Activated naive CD4-positive, alpha-beta T cell treated with anti-CD3 and anti-CD28 coated beads, Interleukin-2, amount 50 U/mL, for 16 hours (primary cell): Measurements from ENCODE around the gene AXDND1.
"Not testable (repeated sequence)": the region's sequence is repeated elsewhere in the genome, so short reads cannot be mapped to it uniquely, and the experiment has no call there.

Source experiments
- DNase-seq: peaks from one replicate; pipeline ENCODE4 v3.0.0-alpha.2; 2020

Gene AXDND1

DNA sequence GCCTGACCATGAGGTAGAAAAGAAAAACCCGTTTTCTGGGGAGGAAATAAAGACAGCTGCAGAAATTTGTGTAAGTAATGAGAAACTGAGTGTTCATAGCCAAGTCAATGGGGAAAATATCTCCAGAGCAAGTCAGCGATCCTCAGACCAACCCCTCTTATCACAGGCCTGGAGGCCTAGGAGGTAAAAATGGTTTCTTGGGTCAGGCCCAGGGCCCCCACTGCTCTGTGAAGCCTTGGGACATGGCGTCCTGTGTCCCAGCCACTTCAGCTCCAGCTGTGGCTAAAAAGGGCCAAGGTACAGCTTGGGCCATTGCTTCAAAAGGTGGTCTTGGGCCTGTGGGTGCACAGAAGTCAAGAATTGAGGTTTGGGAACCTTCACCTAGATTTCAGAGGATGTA lies 108.9 kb downstream of the AXDND1 start:
- no peak for DNase-seq

DNA sequence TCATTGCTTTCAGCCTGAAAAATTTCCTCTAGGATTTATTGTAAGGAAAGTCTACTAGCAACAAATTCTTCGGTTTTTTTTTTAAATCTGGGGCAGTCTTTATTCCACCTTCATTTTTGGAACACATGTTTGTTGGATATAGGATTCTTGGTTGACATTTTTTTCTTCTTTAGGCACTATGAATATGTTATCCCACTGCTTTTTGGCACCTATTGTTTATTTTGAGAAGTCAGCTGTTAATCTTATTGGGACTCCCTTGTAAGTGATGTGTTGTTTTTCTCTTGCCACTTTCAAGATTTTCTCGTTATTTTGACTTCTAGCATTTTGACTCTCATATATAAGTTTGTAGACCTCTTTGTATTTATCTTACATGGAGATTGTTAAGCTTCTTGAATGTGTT lies 110.7 kb downstream of the AXDND1 start:
- DNase-seq: no peak

DNA sequence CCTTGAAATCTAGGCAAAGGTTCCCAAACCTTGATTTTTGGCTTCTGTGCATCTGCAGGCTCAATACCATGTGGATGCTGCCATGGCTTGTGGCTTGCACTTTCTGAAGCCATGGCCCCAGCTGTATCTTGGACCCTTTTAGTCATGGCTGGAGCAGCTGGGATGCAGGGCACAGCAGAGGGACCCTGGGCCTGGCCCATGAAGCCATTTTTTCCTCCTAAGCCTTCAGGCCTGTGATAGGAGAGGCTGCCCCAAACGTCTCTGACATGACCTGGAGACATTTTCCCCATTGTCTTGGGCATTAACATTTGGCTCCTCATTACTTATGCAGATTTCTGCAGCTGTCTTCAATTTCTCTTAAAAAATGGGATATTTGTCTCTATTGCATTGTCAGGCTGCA lies 112.6 kb downstream of the AXDND1 start:
- DNase-seq: no peak

- no peak for DNase-seq
These were observed 124.8 kb downstream of the AXDND1 start for GRCh38 chr1:179490611-179491010.

GRCh38 chr1:179493323-179493722 lies 127.6 kb downstream of the AXDND1 start:
- no peak for DNase-seq

DNA sequence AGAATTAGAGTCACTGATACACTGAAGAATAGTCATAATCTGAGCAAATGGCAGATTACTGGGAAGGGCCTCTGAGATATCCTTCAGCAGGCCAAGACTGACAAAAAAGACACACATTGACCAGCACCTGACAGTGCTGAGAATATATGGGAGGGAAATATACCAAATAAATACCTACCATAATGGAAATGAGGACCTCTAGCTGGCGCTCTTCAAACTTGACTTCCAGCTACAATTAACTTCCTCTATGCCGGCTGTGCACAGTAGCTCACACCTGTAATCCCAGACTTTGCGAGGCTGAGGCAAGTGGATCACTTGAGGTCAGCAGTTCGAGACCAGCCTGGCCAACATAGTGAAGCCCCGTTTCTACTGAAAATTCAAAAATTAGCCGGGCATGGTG lies 140.4 kb downstream of the AXDND1 start:
- no peak for DNase-seq

- DNase-seq: no peak
These were observed 143.6 kb downstream of the AXDND1 start for GRCh38 chr1:179509384-179509783.

DNA sequence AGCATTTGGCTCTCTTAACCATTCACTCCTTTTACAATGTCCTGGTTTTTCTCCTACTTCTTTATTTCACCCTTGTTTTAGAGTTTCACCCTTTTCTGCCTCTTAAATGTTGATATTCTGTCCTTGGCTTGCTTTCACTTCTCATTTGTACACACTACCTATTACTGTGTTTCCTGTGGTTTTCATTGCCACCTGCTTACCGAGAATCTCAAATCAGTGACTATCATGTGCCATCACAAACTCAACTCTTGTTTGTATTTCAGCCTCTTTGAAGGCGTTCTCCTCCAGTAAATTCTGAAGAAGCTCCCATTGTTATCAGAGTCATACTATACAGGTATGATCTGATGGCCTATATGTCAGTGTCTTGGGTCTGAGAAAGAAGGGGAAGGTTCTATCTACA lies 144.3 kb downstream of the AXDND1 start:
- no peak for DNase-seq

DNA sequence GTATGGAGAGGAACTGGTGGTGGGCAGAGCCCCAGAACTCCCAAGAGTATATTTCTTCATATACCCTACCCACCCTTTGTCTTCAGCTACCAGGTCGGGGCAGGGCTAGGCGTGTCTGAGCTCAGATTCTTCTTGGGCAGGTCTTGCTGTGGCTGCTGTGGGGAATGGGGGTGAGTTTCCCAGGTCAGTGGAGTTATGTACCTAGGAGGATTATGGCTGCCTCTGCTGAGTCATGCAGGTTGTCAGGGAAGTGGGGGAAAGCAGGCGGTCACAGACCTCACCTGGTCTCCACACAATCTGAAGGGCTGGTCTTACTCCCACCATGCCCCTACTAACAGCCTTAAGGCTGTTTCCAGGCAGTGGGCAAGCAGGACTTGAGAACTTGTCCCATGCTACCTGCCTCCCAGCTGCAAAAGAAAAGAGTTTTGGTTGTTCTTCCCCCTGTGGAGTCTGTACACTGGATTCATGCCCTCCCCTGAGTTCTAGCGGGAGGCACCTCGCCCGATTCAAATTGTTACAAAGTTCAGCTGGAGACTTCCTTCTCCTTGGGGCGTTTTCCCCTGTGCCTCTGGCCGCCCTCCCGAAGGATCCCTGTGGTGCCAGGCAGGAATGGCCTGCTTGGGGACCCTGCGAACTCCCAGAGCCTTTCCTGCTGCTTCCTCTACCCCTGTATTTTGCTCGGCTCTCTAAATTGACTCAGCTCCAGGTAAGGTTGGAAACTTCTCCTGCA lies 151.4 kb downstream of the AXDND1 start:
- DNase-seq: no peak

DNA sequence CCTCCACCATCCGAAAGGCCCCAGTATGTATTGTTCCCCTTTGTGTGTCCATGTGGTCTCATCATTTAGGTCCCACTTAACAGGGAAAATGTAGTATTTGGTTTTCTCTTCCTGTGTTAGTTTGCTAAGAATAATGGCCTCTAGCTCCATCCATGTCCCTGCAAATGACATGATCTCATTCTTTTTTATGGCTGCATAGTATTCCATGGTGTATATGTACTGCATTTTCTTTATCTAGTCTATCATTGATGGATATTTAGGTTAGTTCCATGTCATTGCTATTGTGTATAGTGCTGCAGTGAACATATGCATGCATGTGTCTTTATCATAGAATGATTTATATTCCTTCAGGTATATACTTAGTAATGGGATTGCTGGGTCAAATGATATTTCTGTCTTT lies 152.8 kb downstream of the AXDND1 start:
- not testable (repeated sequence) for DNase-seq

- DNase-seq: no peak
These were observed 163.9 kb downstream of the AXDND1 start for GRCh38 chr1:179529482-179530195.

DNA sequence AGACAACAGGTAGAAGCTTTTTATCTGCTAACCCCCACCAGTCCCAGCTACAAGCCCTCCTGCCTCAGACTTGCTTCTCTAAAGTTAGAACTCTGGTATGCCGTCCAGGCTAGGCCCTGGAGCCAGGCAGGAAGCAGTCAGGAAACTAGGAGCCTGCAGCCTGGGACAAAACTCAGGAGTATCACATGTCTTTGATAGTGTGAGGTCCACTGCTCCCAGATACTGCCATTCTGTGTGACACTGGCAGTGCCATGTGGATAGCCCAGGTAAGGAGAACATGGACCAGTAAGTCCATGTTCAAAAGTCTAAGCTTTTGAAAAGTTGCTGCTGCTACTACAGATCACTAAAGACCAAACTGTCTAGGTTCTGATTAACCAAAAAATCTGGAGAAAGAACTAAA lies 164.6 kb downstream of the AXDND1 start:
- DNase-seq: no peak

- DNase-seq: no peak
These were observed 176.0 kb downstream of the AXDND1 start for GRCh38 chr1:179541774-179542173.

DNA sequence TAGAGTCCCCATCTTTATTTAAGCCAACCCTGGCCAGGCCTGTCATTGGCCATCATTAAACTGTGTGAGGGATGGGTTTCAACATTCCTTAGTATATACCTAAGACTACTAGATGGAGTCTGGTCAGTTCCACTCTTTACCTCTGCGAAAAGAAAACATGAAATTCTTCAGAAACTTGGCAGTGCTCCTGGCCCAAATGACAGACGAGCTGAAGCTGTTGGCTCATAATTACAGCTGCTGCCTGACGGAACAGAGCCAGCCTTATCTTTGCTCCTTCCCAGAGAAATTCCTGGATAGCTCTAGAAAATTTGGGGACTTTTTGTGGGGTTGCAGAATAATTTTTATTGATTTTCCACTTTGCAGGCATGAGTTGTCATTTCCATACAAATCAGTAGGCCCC lies 179.6 kb downstream of the AXDND1 start:
- no peak for DNase-seq

GRCh38 chr1:179547021-179547535 lies 181.3 kb downstream of the AXDND1 start:
- DNase-seq: no peak

- DNase-seq: no peak
These were observed 183.0 kb downstream of the AXDND1 start for GRCh38 chr1:179548666-179549367.

GRCh38 chr1:179549368-179549700 lies 183.6 kb downstream of the AXDND1 start:
- no peak for DNase-seq

DNA sequence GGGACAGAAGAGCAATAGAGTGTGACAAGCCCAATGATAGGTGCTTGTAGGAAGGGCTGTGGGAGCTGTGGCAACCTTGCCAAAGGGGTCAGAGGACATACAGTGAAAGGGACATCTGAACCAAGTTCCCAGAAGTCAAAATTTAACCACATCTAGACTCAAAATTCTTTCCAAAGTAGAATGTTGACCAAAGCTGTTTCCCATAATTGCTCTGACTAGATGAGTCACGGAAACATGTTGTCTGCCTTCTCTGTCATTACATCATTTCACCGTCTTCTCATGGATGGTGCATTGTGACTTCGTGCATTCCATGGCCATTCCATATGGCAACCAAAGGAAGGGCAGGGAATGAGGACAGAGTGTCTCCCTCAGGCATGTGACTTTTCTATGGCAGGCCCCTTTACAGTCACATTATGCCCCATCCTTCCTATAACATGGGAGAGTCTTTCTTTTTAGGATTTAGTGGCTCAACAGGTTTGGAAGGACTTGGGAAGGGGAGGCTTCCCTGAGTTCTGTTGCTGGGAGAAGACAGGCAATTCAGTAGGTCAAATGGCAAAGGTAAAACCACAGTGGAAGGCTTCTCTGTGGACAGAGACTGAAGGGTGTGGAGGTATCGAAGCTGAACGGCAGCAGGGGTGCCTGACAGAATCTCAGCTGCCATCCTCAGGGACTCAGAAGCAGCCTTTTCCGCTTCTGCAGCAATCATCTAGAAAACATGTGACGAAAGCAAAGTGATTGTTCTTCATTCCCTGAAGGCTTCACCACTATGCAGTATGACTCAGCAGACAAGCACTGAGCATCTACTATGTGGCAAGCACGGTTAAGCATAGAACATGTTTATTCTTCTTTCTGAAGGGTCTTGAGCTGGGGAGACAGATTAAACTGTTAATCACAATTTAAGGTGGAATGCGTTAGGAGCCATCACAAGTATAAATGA lies 185.2 kb downstream of the AXDND1 start:
- DNase-seq: no peak

DNA sequence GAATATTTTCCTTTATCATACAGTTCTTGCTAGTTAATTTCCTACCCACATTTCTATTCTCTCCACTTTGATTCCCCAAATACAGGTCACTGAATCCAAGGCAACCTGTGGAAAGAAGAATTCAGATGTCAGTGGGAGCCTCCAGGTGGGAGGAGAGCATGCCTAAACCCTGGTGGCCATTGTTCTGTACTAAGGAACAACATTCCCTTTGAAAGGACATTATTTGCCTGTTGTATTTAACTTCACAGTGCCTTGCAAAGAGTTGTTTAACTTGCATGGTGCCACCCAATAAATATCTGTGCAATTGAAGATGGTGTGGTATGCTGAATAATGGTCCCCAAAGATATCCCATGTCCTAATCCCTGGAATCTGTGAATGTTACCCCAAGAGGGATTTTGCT lies 188.7 kb downstream of the AXDND1 start:
- DNase-seq: no peak

DNA sequence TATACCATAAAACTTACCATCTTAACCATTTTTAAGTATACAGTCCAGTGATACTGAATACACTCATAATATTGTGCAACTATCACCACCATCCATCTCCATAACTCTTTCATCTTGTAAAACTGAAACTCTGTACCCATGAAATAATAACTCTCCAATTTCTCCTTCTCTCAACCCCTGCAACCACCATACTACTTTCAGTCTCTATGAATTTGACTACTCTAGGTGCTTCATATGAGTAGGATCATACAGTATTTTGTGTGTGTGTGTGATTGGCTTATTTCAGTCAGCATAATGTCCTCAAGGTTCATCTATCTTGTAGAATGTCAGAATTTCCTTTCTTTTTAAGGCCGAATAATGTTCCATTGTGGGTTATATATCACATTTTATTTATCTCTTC lies 192.3 kb downstream of the AXDND1 start:
- no peak for DNase-seq

DNA sequence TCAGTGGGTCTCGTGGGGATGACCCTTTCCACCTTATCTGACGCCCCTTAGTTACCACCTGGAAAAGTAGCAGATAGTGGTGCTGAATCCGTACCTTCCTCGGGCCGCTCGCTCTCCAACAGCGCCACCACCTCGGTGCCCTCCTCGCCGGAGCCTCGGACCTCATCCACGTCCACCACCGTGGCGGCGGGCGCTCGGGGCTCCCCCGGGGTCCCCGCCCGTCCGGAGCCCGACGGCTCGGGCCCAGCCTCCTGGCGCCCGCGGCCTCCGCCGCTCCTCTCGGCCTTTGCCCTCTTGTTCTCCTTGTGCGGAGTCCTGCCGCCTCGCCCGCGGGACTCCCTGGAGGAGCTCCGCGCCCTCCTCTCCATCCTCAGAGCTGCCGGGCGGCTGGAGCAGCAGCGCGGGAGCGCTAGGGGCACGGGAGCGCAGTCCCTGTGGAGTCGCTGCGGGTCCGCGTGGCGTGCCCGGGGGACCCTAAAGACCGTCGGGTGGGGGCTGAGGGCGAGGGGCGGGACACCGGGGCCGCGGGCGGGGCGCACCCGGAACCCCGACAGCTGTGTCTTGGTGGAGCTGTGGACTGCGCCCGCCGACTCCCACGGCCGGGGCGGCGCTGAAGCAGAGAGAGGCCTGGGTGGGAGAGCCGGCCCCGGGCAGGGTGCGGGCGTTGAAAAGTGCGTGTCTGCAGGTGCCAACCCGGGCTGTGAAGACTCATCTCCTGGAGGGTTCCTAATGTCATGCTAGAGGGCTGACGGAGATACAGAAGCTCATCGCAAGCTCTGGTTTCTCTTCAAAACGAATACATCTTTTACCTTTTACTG lies 209.9 kb downstream of the AXDND1 start, which contains the start of gene NPHS2:
Gene NPHS2 (minus strand): TSS at position 452 of the 818 bp plus-strand sequence. CDS start 84 bp downstream, at position 368.
- no peak for DNase-seq

- DNase-seq: no peak
These were observed 210.7 kb downstream of the AXDND1 start for GRCh38 chr1:179576509-179576908.
